DOHH2 (cell line): Measurements from ENCODE around the gene TP53I3.

Source experiments
- CTCF ChIP-seq: fragments of 200-600 bp; sonication (generic); IDR thresholded peaks from one replicate; pipeline ENCODE4 v1.5.1; 2014; ENCODE audit warnings: antibody characterized with exemption, mild to moderate bottlenecking, low read depth, low read length; ENCODE audit not compliant: poor library complexity, severe bottlenecking
- EZH2phosphoT487 ChIP-seq: fragments of 200-600 bp; sonication (generic); IDR thresholded peaks from 2 replicates; pipeline ENCODE4 v1.6.1; 2017; ENCODE audit warnings: borderline replicate concordance, mild to moderate bottlenecking, antibody characterized with exemption, low read length, moderate library complexity, mixed read lengths

- no peak for TF ChIP-seq CTCF
- TF ChIP-seq EZH2phosphoT487, result no peak
Observed at GRCh38 chr2:24047703-24048033, 37.0 kb downstream of the TP53I3 start.
